ENCODE results near the gene LRRC55.

- TF ChIP-seq CTCF (IDR thresholded peaks at IDR 0.05) (no peak), POLR2AphosphoS5 (IDR thresholded peaks at IDR 0.05; ENCODE audit: low read depth, low read length) (no peak), CHD2 (IDR thresholded peaks at IDR 0.05; ENCODE audit: low read length, partially characterized antibody) (no peak)
- TF ChIP-seq, protein P1, sequence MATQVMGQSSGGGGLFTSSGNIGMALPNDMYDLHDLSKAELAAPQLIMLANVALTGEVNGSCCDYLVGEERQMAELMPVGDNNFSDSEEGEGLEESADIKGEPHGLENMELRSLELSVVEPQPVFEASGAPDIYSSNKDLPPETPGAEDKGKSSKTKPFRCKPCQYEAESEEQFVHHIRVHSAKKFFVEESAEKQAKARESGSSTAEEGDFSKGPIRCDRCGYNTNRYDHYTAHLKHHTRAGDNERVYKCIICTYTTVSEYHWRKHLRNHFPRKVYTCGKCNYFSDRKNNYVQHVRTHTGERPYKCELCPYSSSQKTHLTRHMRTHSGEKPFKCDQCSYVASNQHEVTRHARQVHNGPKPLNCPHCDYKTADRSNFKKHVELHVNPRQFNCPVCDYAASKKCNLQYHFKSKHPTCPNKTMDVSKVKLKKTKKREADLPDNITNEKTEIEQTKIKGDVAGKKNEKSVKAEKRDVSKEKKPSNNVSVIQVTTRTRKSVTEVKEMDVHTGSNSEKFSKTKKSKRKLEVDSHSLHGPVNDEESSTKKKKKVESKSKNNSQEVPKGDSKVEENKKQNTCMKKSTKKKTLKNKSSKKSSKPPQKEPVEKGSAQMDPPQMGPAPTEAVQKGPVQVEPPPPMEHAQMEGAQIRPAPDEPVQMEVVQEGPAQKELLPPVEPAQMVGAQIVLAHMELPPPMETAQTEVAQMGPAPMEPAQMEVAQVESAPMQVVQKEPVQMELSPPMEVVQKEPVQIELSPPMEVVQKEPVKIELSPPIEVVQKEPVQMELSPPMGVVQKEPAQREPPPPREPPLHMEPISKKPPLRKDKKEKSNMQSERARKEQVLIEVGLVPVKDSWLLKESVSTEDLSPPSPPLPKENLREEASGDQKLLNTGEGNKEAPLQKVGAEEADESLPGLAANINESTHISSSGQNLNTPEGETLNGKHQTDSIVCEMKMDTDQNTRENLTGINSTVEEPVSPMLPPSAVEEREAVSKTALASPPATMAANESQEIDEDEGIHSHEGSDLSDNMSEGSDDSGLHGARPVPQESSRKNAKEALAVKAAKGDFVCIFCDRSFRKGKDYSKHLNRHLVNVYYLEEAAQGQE (IDR thresholded peaks at IDR 0.05; ENCODE audit: low read depth, low read length) = no peak
Observed at GRCh38 chr11:57224128-57224527, 42.4 kb downstream of the LRRC55 start.

All from SK-N-SH (cell line).